ENCODE measurements around the gene POU2F1. TPM values are rescaled to one million over a fixed set of nuclear protein-coding genes. Genes with fewer than 3 reads are reported as not detected.

POU2F1 gene
- total RNA-seq, 1 experiment from 2014 or later = 25.3 TPM

GRCh38 chr1:167227934-167228378, 7.3 kb downstream of the POU2F1 start:
- DNase-seq = peak; percentile 37
- TF ChIP-seq CTCF (IDR thresholded peaks at IDR 0.05; ENCODE audit: unreplicated experiment) = no peak
- Mint-ChIP-seq H3K27ac (ENCODE audit: unreplicated experiment) (peak overlapping the region; percentile 95), H3K9me3 (ENCODE audit: low read depth, unreplicated experiment) (peaks cover 3% of the 10 kb centered on the region), H3K4me1 (ENCODE audit: low read depth, unreplicated experiment) (peaks cover 42% of the 10 kb centered on the region), H3K36me3 (ENCODE audit: insufficient read depth, unreplicated experiment) (peaks cover 23% of the 10 kb centered on the region), H3K4me3 (ENCODE audit: low read depth, unreplicated experiment) (peak overlapping the region; percentile 44), H3K27me3 (ENCODE audit: unreplicated experiment) (no peaks in the 10 kb centered on the region)
- intact Hi-C loops (cut with micrococcal nuclease; ENCODE audit: unreplicated experiment) = loop anchor here (5.0 to 10.0 kb wide), 2 partner anchors 214 to 313 kb away; no protein-coding TSS in a partner anchor
- BruUV-seq (replicated peaks) = no TSS peak
- CTCF ChIA-PET = interaction anchor here (1.2 kb wide), 1 partner anchor 36 kb away, joined by 3 read pairs; no protein-coding TSS in a partner anchor

- Mint-ChIP-seq H3K27me3 (ENCODE audit: unreplicated experiment) (no peaks in the 10 kb centered on the region), H3K27ac (ENCODE audit: unreplicated experiment) (peak overlapping the region; percentile 95), H3K4me1 (ENCODE audit: low read depth, unreplicated experiment) (peaks cover 35% of the 10 kb centered on the region), H3K4me3 (ENCODE audit: low read depth, unreplicated experiment) (no peak overlapping the region), H3K9me3 (ENCODE audit: low read depth, unreplicated experiment) (peaks cover 3% of the 10 kb centered on the region), H3K36me3 (ENCODE audit: insufficient read depth, unreplicated experiment) (peaks cover 14% of the 10 kb centered on the region)
- TF ChIP-seq CTCF (IDR thresholded peaks at IDR 0.05; ENCODE audit: unreplicated experiment) = no peak
- BruUV-seq (replicated peaks) = no TSS peak
- intact Hi-C loops (cut with micrococcal nuclease; ENCODE audit: unreplicated experiment) = loop anchor here (5.0 to 10.0 kb wide), 2 partner anchors 212 to 315 kb away; no protein-coding TSS in a partner anchor
- CTCF ChIA-PET = interaction anchor here (0.7 to 2.2 kb wide), 3 partner anchors 10 to 323 kb away, joined by 3 to 10 read pairs (median 4); partner anchors contain the start of gene POU2F1
- no peak for DNase-seq
These were observed 9.2 kb downstream of the POU2F1 start for GRCh38 chr1:167229719-167230385.

- CTCF ChIA-PET = interaction anchor here (0.7 to 2.2 kb wide), 3 partner anchors 10 to 324 kb away, joined by 3 to 10 read pairs (median 4); partner anchors contain the start of gene POU2F1
- Mint-ChIP-seq H3K27ac (ENCODE audit: unreplicated experiment) (peak overlapping the region; percentile 95), H3K4me1 (ENCODE audit: low read depth, unreplicated experiment) (peaks cover 41% of the 10 kb centered on the region), H3K36me3 (ENCODE audit: insufficient read depth, unreplicated experiment) (peaks cover 14% of the 10 kb centered on the region), H3K4me3 (ENCODE audit: low read depth, unreplicated experiment) (no peak overlapping the region), H3K27me3 (ENCODE audit: unreplicated experiment) (no peaks in the 10 kb centered on the region), H3K9me3 (ENCODE audit: low read depth, unreplicated experiment) (peaks cover 3% of the 10 kb centered on the region)
- intact Hi-C loops (cut with micrococcal nuclease; ENCODE audit: unreplicated experiment) = no loop called here
- no peak for DNase-seq
- BruUV-seq (replicated peaks) = no TSS peak
- TF ChIP-seq CTCF (IDR thresholded peaks at IDR 0.05; ENCODE audit: unreplicated experiment) = no peak
These were observed 9.8 kb downstream of the POU2F1 start for GRCh38 chr1:167230437-167230836.

GRCh38 chr1:167231873-167232450, 11.3 kb downstream of the POU2F1 start:
- Mint-ChIP-seq H3K36me3 (ENCODE audit: insufficient read depth, unreplicated experiment) (peaks cover 14% of the 10 kb centered on the region), H3K9me3 (ENCODE audit: low read depth, unreplicated experiment) (peaks cover 3% of the 10 kb centered on the region), H3K27ac (ENCODE audit: unreplicated experiment) (no peak overlapping the region), H3K4me3 (ENCODE audit: low read depth, unreplicated experiment) (no peak overlapping the region), H3K4me1 (ENCODE audit: low read depth, unreplicated experiment) (peaks cover 42% of the 10 kb centered on the region), H3K27me3 (ENCODE audit: unreplicated experiment) (no peaks in the 10 kb centered on the region)
- TF ChIP-seq CTCF (IDR thresholded peaks at IDR 0.05; ENCODE audit: unreplicated experiment) = no peak
- intact Hi-C loops (cut with micrococcal nuclease; ENCODE audit: unreplicated experiment) = no loop called here
- CTCF ChIA-PET = interaction anchor here (0.7 to 1.4 kb wide), 2 partner anchors 11 to 62 kb away, joined by 3 to 4 read pairs; partner anchors contain the start of gene POU2F1
- DNase-seq = no peak
- BruUV-seq (replicated peaks) = no TSS peak
